ENCODE results near the gene LDB3.
A peak's percentile ranks its signal among the peaks of the same experiment; 100 is the strongest.

Gene LDB3

DNA sequence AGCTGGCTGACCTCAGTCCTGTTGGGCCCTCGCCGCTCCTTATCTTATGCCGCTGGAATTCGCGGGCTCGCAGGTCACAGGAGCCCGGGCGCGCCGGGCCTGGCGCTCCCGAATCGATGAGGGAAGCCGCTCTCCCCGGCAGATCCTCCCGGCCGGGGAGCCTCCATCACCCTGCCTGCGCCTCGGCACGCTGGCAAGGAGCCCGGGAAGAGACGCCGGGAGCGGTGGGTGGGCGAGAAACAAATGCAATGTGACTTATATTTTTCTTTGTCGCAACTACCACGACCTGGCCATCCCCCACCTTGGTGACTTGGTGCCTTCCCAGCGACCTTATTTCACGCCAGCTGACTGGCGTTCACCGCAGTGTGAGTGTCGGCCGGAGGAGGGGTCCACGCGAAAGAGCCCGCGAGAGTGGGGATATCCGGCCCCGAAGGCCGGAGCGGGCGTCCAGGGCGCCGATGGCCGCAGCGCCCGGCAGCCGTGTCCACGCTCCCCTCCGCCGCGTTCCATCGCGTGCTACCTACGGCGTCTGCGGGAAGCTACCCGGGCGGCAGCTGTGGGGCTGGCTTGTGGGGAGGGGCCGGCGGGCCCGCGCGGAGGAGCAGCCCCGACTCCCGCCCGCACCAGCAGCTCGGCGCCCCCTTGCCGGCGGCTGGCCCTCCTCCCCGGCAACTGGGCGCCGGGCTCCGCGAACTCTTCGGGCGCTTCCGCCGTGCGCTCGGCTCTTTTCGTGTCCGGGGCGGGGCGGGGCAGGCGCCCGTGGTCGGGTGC, 87.6 kb downstream of the LDB3 start (continued):
- TF ChIP-seq ZBTB6 (tag by site-specific recombination; IDR thresholded peaks at IDR 0.05), result peak; percentile 94
- no peak for TF ChIP-seq ZNF707 (tag by site-specific recombination; IDR thresholded peaks at IDR 0.05)
- TF ChIP-seq ZNF366 (tag by site-specific recombination; conservative IDR thresholded peaks at IDR 0.05), result peak; percentile 21; the same call in 1 of the 2 replicates
- no peak for TF ChIP-seq ZNF138 (tag by site-specific recombination; IDR thresholded peaks at IDR 0.05; ENCODE audit: borderline replicate concordance)
- no peak for TF ChIP-seq MYNN (tag by site-specific recombination; IDR thresholded peaks at IDR 0.05; ENCODE audit: borderline replicate concordance)
- TF ChIP-seq, protein P1, sequence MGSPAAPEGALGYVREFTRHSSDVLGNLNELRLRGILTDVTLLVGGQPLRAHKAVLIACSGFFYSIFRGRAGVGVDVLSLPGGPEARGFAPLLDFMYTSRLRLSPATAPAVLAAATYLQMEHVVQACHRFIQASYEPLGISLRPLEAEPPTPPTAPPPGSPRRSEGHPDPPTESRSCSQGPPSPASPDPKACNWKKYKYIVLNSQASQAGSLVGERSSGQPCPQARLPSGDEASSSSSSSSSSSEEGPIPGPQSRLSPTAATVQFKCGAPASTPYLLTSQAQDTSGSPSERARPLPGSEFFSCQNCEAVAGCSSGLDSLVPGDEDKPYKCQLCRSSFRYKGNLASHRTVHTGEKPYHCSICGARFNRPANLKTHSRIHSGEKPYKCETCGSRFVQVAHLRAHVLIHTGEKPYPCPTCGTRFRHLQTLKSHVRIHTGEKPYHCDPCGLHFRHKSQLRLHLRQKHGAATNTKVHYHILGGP (tag by site-specific recombination; IDR thresholded peaks at IDR 0.05), result no peak
- TF ChIP-seq ZNF202 (tag by site-specific recombination; IDR thresholded peaks at IDR 0.05; ENCODE audit: borderline replicate concordance), result no peak; the same call in 1 of the 2 replicates
- no peak for TF ChIP-seq TRIM28 (IDR thresholded peaks at IDR 0.05; ENCODE audit: borderline replicate concordance, low read length)
- TF ChIP-seq, protein P2, sequence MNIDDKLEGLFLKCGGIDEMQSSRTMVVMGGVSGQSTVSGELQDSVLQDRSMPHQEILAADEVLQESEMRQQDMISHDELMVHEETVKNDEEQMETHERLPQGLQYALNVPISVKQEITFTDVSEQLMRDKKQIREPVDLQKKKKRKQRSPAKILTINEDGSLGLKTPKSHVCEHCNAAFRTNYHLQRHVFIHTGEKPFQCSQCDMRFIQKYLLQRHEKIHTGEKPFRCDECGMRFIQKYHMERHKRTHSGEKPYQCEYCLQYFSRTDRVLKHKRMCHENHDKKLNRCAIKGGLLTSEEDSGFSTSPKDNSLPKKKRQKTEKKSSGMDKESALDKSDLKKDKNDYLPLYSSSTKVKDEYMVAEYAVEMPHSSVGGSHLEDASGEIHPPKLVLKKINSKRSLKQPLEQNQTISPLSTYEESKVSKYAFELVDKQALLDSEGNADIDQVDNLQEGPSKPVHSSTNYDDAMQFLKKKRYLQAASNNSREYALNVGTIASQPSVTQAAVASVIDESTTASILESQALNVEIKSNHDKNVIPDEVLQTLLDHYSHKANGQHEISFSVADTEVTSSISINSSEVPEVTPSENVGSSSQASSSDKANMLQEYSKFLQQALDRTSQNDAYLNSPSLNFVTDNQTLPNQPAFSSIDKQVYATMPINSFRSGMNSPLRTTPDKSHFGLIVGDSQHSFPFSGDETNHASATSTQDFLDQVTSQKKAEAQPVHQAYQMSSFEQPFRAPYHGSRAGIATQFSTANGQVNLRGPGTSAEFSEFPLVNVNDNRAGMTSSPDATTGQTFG (tag by site-specific recombination; IDR thresholded peaks at IDR 0.05; ENCODE audit: borderline replicate concordance), result no peak
- TF ChIP-seq ZNF555 (tag by site-specific recombination; conservative IDR thresholded peaks at IDR 0.05), result no peak
- TF ChIP-seq ZNF324 (tag by site-specific recombination; IDR thresholded peaks at IDR 0.05), result no peak; the same call in 1 of the 2 replicates
- TF ChIP-seq ZNF248 (tag by site-specific recombination; IDR thresholded peaks at IDR 0.05), result no peak
- TF ChIP-seq ZNF701 (tag by site-specific recombination; IDR thresholded peaks at IDR 0.05), result no peak
- TF ChIP-seq, protein P3, sequence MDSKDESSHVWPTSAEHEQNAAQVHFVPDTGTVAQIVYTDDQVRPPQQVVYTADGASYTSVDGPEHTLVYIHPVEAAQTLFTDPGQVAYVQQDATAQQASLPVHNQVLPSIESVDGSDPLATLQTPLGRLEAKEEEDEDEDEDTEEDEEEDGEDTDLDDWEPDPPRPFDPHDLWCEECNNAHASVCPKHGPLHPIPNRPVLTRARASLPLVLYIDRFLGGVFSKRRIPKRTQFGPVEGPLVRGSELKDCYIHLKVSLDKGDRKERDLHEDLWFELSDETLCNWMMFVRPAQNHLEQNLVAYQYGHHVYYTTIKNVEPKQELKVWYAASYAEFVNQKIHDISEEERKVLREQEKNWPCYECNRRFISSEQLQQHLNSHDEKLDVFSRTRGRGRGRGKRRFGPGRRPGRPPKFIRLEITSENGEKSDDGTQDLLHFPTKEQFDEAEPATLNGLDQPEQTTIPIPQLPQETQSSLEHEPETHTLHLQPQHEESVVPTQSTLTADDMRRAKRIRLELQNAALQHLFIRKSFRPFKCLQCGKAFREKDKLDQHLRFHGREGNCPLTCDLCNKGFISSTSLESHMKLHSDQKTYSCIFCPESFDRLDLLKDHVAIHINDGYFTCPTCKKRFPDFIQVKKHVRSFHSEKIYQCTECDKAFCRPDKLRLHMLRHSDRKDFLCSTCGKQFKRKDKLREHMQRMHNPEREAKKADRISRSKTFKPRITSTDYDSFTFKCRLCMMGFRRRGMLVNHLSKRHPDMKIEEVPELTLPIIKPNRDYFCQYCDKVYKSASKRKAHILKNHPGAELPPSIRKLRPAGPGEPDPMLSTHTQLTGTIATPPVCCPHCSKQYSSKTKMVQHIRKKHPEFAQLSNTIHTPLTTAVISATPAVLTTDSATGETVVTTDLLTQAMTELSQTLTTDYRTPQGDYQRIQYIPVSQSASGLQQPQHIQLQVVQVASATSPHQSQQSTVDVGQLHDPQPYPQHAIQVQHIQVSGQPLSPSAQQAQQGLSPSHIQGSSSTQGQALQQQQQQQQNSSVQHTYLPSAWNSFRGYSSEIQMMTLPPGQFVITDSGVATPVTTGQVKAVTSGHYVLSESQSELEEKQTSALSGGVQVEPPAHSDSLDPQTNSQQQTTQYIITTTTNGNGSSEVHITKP (tag by site-specific recombination; IDR thresholded peaks at IDR 0.05), result peak; percentile 99
- peak; percentile 32; the same call in 1 of the 2 replicates for TF ChIP-seq ZBTB48 (tag by site-specific recombination; IDR thresholded peaks at IDR 0.05)
- TF ChIP-seq ZNF704 (tag by site-specific recombination; IDR thresholded peaks at IDR 0.05), result no peak
- peak; percentile 98 for TF ChIP-seq ZNF335 (tag by site-specific recombination; conservative IDR thresholded peaks at IDR 0.05)
- no peak for TF ChIP-seq ZNF514 (tag by site-specific recombination; IDR thresholded peaks at IDR 0.05)
- TF ChIP-seq SCRT1 (tag by site-specific recombination; IDR thresholded peaks at IDR 0.05; ENCODE audit: borderline replicate concordance), result no peak
- TF ChIP-seq ZNF155 (tag by site-specific recombination; IDR thresholded peaks at IDR 0.05), result no peak
- TF ChIP-seq ZSCAN18 (tag by site-specific recombination; IDR thresholded peaks at IDR 0.05), result no peak
- TF ChIP-seq ZBTB8A (tag by site-specific recombination; IDR thresholded peaks at IDR 0.05), result peak; percentile 99
- TF ChIP-seq ZNF747 (tag by site-specific recombination; IDR thresholded peaks at IDR 0.05), result no peak
- no peak for TF ChIP-seq ELK4 (IDR thresholded peaks at IDR 0.05; ENCODE audit: borderline replicate concordance, low read depth, low read length)
- TF ChIP-seq, protein P4, sequence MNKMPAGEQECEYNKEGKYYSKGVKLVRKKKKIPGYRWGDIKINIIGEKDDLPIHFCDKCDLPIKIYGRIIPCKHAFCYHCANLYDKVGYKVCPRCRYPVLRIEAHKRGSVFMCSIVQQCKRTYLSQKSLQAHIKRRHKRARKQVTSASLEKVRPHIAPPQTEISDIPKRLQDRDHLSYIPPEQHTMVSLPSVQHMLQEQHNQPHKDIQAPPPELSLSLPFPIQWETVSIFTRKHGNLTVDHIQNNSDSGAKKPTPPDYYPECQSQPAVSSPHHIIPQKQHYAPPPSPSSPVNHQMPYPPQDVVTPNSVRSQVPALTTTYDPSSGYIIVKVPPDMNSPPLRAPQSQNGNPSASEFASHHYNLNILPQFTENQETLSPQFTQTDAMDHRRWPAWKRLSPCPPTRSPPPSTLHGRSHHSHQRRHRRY (tag by site-specific recombination; IDR thresholded peaks at IDR 0.05), result no peak
- no peak for TF ChIP-seq ZNF664 (tag by site-specific recombination; IDR thresholded peaks at IDR 0.05)
